Right lobe of liver (tissue), 4 donors: ENCODE results near the gene EPB41L4A.

Experiments used
- CTCF ChIP-seq, 4 donors: fragments of 200-600 bp in 3 of 4; fragments of 450-650 bp in 1 of 4; IDR thresholded peaks; one replicate each; pipeline versions ENCODE4 v1.5.1 to v1.8.0; 2016 to 2022; ENCODE audit warnings: antibody characterized with exemption in 4 of 4, mild to moderate bottlenecking in 2 of 4
- POLR2A ChIP-seq: fragments of 450-650 bp; IDR thresholded peaks from one replicate; pipeline ENCODE4 v1.6.1; 2017; ENCODE audit warnings: antibody characterized with exemption, mild to moderate bottlenecking
- donor health status: DM: no; HTN: no; CAD: no.
- donor health status: DM: no; HTN: no; CAD: no.
- donor health status: DM: no; HTN: yes; CAD: no.

- TF ChIP-seq CTCF (IDR thresholded peaks at IDR 0.05) (no peak), POLR2A (no peak)
These were observed 95.9 kb downstream of the EPB41L4A start for GRCh38 chr5:112323166-112323565.
